B cell (primary cell): ENCODE measurements around the gene ARRB2.

Experiments
- CTCF ChIP-seq: fragments of 200-600 bp; IDR thresholded peaks from one replicate; pipeline ENCODE4 v1.8.0; 2022; ENCODE audit warnings: antibody characterized with exemption, mild to moderate bottlenecking
- EZH2 ChIP-seq: IDR thresholded peaks from 2 replicates; pipeline ENCODE4 v1.6.1; 2012; ENCODE audit warnings: borderline replicate concordance, low read depth, mild to moderate bottlenecking, moderate library complexity, low read length; ENCODE audit not compliant: insufficient read depth, poor library complexity, severe bottlenecking

GRCh38 chr17:4665027-4665426 is 45.4 kb upstream of the ARRB2 start:
- TF ChIP-seq CTCF, result no peak
- TF ChIP-seq EZH2, result no peak
